ENCODE measurements around the gene HTATIP2. TPM values are rescaled to one million over a fixed set of nuclear protein-coding genes. Genes with fewer than 3 reads are reported as not detected.

HTATIP2 gene
- total and polyA plus RNA-seq, 9 of the 15 experiments (the other 6 are each of a cell fraction or from before 2014, with no cell fraction given), result 48.3 to 90.9 (median 64.4) TPM

DNA sequence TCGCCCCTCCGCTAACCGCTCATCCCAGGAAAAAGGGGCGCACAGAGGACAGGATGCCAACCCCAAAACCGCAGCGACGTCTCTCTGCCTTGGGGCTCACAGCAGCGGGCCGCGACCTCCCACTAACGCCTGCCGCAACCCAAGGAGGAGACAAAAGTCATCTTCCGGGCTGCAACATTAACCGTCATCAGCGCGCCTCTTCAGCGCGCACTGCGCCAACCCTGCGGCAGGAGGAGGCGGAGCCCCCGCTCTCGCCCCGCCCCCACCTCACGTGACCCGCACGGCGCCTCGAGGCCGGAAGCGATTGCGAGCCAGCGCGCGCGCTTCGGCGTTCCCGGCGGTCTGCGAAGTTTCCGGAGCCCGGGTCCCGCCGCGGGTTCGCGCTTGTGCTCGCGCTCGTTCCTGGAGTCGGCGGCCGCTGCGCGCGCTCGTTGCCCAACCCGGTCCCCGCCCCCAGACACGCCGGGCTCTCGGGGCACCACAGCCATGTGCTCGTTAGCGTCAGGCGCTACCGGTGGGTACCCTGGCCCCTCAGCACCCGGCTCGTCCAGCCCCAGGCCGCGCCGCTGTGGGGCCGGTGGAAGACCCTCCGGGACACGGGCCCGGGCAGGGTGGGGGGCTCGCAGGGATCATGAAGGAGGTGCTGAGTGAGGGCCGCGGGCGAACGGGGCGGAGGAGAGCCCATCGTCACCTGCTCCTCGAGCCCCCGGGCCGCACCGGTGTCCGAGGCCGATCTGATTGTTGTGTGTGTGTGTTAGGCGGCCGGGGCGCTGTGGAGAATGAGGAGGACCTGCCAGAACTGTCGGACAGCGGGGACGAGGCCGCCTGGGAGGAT is 24.0 kb downstream of the HTATIP2 start, which contains the start of gene PRMT3 (continued):
- TF ChIP-seq, protein P1, sequence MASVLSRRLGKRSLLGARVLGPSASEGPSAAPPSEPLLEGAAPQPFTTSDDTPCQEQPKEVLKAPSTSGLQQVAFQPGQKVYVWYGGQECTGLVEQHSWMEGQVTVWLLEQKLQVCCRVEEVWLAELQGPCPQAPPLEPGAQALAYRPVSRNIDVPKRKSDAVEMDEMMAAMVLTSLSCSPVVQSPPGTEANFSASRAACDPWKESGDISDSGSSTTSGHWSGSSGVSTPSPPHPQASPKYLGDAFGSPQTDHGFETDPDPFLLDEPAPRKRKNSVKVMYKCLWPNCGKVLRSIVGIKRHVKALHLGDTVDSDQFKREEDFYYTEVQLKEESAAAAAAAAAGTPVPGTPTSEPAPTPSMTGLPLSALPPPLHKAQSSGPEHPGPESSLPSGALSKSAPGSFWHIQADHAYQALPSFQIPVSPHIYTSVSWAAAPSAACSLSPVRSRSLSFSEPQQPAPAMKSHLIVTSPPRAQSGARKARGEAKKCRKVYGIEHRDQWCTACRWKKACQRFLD (CRISPR knock-in tag; IDR thresholded peaks at IDR 0.05), result peak; percentile 80
- TF ChIP-seq ZNF644 (tag; IDR thresholded peaks at IDR 0.05; ENCODE audit: low read depth) (no peak; the same call in 1 of the 2 replicates), POLR2AphosphoS2 (IDR thresholded peaks at IDR 0.05; ENCODE audit: low read length) (no peak), HNRNPH1 (optimal IDR thresholded peaks at IDR 0.05; ENCODE audit: low read depth, low read length) (no peak), ZNF253 (CRISPR knock-in tag; conservative IDR thresholded peaks at IDR 0.05) (no peak), ZC3H8 (IDR thresholded peaks at IDR 0.05) (no peak), MCM5 (IDR thresholded peaks at IDR 0.05; ENCODE audit: low read depth) (no peak), MXI1 (IDR thresholded peaks at IDR 0.05; ENCODE audit: low read depth, low read length) (peak; percentile 90), ZNF274 (IDR thresholded peaks at IDR 0.05; ENCODE audit: borderline replicate concordance, low read depth, low read length) (no peak), CHD1 (IDR thresholded peaks at IDR 0.05; ENCODE audit: low read length) (no peak), SIN3B (IDR thresholded peaks at IDR 0.05; ENCODE audit: low read depth) (peak; percentile 93), HDAC6 (IDR thresholded peaks at IDR 0.05; ENCODE audit: low read depth, low read length) (no peak), KLF13 (tag; IDR thresholded peaks at IDR 0.05; ENCODE audit: borderline replicate concordance, low read depth) (no peak; the same call in 1 of the 2 replicates), HNRNPL (IDR thresholded peaks at IDR 0.05; ENCODE audit: low read depth, low read length) (peak; percentile 54; the same call in 1 of the 2 replicates)
- TF ChIP-seq, protein P2, sequence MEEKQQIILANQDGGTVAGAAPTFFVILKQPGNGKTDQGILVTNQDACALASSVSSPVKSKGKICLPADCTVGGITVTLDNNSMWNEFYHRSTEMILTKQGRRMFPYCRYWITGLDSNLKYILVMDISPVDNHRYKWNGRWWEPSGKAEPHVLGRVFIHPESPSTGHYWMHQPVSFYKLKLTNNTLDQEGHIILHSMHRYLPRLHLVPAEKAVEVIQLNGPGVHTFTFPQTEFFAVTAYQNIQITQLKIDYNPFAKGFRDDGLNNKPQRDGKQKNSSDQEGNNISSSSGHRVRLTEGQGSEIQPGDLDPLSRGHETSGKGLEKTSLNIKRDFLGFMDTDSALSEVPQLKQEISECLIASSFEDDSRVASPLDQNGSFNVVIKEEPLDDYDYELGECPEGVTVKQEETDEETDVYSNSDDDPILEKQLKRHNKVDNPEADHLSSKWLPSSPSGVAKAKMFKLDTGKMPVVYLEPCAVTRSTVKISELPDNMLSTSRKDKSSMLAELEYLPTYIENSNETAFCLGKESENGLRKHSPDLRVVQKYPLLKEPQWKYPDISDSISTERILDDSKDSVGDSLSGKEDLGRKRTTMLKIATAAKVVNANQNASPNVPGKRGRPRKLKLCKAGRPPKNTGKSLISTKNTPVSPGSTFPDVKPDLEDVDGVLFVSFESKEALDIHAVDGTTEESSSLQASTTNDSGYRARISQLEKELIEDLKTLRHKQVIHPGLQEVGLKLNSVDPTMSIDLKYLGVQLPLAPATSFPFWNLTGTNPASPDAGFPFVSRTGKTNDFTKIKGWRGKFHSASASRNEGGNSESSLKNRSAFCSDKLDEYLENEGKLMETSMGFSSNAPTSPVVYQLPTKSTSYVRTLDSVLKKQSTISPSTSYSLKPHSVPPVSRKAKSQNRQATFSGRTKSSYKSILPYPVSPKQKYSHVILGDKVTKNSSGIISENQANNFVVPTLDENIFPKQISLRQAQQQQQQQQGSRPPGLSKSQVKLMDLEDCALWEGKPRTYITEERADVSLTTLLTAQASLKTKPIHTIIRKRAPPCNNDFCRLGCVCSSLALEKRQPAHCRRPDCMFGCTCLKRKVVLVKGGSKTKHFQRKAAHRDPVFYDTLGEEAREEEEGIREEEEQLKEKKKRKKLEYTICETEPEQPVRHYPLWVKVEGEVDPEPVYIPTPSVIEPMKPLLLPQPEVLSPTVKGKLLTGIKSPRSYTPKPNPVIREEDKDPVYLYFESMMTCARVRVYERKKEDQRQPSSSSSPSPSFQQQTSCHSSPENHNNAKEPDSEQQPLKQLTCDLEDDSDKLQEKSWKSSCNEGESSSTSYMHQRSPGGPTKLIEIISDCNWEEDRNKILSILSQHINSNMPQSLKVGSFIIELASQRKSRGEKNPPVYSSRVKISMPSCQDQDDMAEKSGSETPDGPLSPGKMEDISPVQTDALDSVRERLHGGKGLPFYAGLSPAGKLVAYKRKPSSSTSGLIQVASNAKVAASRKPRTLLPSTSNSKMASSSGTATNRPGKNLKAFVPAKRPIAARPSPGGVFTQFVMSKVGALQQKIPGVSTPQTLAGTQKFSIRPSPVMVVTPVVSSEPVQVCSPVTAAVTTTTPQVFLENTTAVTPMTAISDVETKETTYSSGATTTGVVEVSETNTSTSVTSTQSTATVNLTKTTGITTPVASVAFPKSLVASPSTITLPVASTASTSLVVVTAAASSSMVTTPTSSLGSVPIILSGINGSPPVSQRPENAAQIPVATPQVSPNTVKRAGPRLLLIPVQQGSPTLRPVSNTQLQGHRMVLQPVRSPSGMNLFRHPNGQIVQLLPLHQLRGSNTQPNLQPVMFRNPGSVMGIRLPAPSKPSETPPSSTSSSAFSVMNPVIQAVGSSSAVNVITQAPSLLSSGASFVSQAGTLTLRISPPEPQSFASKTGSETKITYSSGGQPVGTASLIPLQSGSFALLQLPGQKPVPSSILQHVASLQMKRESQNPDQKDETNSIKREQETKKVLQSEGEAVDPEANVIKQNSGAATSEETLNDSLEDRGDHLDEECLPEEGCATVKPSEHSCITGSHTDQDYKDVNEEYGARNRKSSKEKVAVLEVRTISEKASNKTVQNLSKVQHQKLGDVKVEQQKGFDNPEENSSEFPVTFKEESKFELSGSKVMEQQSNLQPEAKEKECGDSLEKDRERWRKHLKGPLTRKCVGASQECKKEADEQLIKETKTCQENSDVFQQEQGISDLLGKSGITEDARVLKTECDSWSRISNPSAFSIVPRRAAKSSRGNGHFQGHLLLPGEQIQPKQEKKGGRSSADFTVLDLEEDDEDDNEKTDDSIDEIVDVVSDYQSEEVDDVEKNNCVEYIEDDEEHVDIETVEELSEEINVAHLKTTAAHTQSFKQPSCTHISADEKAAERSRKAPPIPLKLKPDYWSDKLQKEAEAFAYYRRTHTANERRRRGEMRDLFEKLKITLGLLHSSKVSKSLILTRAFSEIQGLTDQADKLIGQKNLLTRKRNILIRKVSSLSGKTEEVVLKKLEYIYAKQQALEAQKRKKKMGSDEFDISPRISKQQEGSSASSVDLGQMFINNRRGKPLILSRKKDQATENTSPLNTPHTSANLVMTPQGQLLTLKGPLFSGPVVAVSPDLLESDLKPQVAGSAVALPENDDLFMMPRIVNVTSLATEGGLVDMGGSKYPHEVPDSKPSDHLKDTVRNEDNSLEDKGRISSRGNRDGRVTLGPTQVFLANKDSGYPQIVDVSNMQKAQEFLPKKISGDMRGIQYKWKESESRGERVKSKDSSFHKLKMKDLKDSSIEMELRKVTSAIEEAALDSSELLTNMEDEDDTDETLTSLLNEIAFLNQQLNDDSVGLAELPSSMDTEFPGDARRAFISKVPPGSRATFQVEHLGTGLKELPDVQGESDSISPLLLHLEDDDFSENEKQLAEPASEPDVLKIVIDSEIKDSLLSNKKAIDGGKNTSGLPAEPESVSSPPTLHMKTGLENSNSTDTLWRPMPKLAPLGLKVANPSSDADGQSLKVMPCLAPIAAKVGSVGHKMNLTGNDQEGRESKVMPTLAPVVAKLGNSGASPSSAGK (IDR thresholded peaks at IDR 0.05), result peak; percentile 86

Data from K562 (cell line).